ENCODE measurements around the gene CRYBG3. TPM values are rescaled to one million over a fixed set of nuclear protein-coding genes. Genes with fewer than 3 reads are reported as not detected.
"Not testable (repeated sequence)": the region's sequence is repeated elsewhere in the genome, so short reads cannot be mapped to it uniquely, and the experiment has no call there.

Gene CRYBG3
- total RNA-seq, 1 experiment from 2014 or later, result 17.2 TPM

- no peak for DNase-seq
- Histone ChIP-seq H3K79me2 (ENCODE audit: low read depth) (peaks cover 13% of the 10 kb centered on the region; the same call in 1 of the 2 replicates), H3K9me3 (ENCODE audit: insufficient read depth, low read depth) (peaks cover 3% of the 10 kb centered on the region; the same call in 1 of the 2 replicates), H2AFZ (no peak overlapping the region), H3K9me2 (ENCODE audit: insufficient read depth) (no peaks in the 10 kb centered on the region), H3F3A (ENCODE audit: insufficient read depth, low read depth) (no peaks in the 10 kb centered on the region), H3K36me3 (ENCODE audit: low read depth) (no peaks in the 10 kb centered on the region), H4K20me1 (ENCODE audit: insufficient read depth) (no peaks in the 10 kb centered on the region), H3K27me3 (ENCODE audit: insufficient read depth, low read depth) (no peaks in the 10 kb centered on the region), H3K4me3 (no peak overlapping the region), H3K27ac (no peak overlapping the region), H3K4me1 (replicated peaks; ENCODE audit: insufficient read depth) (no peaks in the 10 kb centered on the region), H3K4me2 (no peak overlapping the region)
- BruUV-seq (replicated peaks), result no TSS peak
- intact Hi-C loops (cut with micrococcal nuclease; ENCODE audit: unreplicated experiment), result no loop called here
- TF ChIP-seq EZH2 (IDR thresholded peaks at IDR 0.05; ENCODE audit: low read depth) (no peak), CTCF (conservative IDR thresholded peaks at IDR 0.05) (no peak)
- ChIA-PET CTCF (no interaction called here), POLR2A (ENCODE audit: unreplicated experiment) (no interaction called here)
These were observed 9.3 kb downstream of the CRYBG3 start for GRCh38 chr3:97831140-97831539.

- H3K27me3 ChIP-seq (ENCODE audit: insufficient read depth, low read depth); DNase-seq; POLR2A ChIA-PET (ENCODE audit: unreplicated experiment); H3K4me2 ChIP-seq; H3K27ac ChIP-seq; intact Hi-C loops (cut with micrococcal nuclease; ENCODE audit: unreplicated experiment); H3K9me3 ChIP-seq (ENCODE audit: insufficient read depth, low read depth); H3F3A ChIP-seq (ENCODE audit: insufficient read depth, low read depth); H3K36me3 ChIP-seq (ENCODE audit: low read depth); H3K4me1 ChIP-seq (replicated peaks; ENCODE audit: insufficient read depth); H3K4me3 ChIP-seq; BruUV-seq (replicated peaks); H3K79me2 ChIP-seq (ENCODE audit: low read depth); H3K9me2 ChIP-seq (ENCODE audit: insufficient read depth); CTCF ChIA-PET; H4K20me1 ChIP-seq (ENCODE audit: insufficient read depth); H2AFZ ChIP-seq: not testable (repeated sequence)
These were observed 11.4 kb downstream of the CRYBG3 start for GRCh38 chr3:97833184-97833583.

- CTCF ChIA-PET, result no interaction called here
- H3K27ac ChIP-seq, result no peak overlapping the region
- BruUV-seq (replicated peaks), result no TSS peak
These were observed 13.9 kb downstream of the CRYBG3 start for GRCh38 chr3:97835761-97836160.

More at GRCh38 chr3:97835761-97836160, 13.9 kb downstream of the CRYBG3 start:
- Histone ChIP-seq H3K79me2 (ENCODE audit: low read depth) (no peaks in the 10 kb centered on the region), H3K9me3 (ENCODE audit: insufficient read depth, low read depth) (peaks cover 3% of the 10 kb centered on the region; the same call in 1 of the 2 replicates), H2AFZ (no peak overlapping the region), H4K20me1 (ENCODE audit: insufficient read depth) (no peaks in the 10 kb centered on the region), H3K4me1 (replicated peaks; ENCODE audit: insufficient read depth) (peaks cover 6% of the 10 kb centered on the region; the same call in 1 of the 2 replicates), H3K27me3 (ENCODE audit: insufficient read depth, low read depth) (no peaks in the 10 kb centered on the region), H3F3A (ENCODE audit: insufficient read depth, low read depth) (no peaks in the 10 kb centered on the region), H3K4me3 (no peak overlapping the region), H3K9me2 (ENCODE audit: insufficient read depth) (no peaks in the 10 kb centered on the region), H3K4me2 (no peak overlapping the region), H3K36me3 (ENCODE audit: low read depth) (no peaks in the 10 kb centered on the region)
- no peak for DNase-seq
- intact Hi-C loops (cut with micrococcal nuclease; ENCODE audit: unreplicated experiment), result no loop called here
- no peak for TF ChIP-seq CTCF (conservative IDR thresholded peaks at IDR 0.05)
- no peak for TF ChIP-seq EZH2 (IDR thresholded peaks at IDR 0.05; ENCODE audit: low read depth)
- POLR2A ChIA-PET (ENCODE audit: unreplicated experiment), result interaction anchor here (0.6 kb wide), 1 partner anchor 22 kb away, joined by 3 read pairs; no protein-coding TSS in a partner anchor
